Peyer's patch (tissue), 4 donors: ENCODE results near the gene SLC6A9.

Source experiments
- CTCF ChIP-seq, 6 experiments: fragments of 450-650 bp in 4 of 6; fragments of 200-600 bp in 2 of 6; sonication (generic) in 1 of 6; IDR thresholded peaks; one replicate each; pipeline ENCODE4 v1.5.1; 2017 to 2019; ENCODE audit warnings: antibody characterized with exemption in 6 of 6, mild to moderate bottlenecking in 3 of 6, moderate library complexity in 1 of 6
- POLR2A ChIP-seq, 2 donors: fragments of 450-650 bp; IDR thresholded peaks; one replicate each; pipeline ENCODE4 v1.5.1; 2017; ENCODE audit warnings: antibody characterized with exemption in 2 of 2, mild to moderate bottlenecking in 2 of 2, moderate library complexity in 2 of 2

GRCh38 chr1:43947874-43948437 is 83.3 kb downstream of the SLC6A9 start:
- TF ChIP-seq CTCF (IDR thresholded peaks at IDR 0.05), result no peak
- TF ChIP-seq POLR2A (IDR thresholded peaks at IDR 0.05), result no peak
